Neural crest cell (in vitro differentiated cells): ENCODE data around the gene DEF6. TPM values are rescaled to one million over a fixed set of nuclear protein-coding genes. Genes with fewer than 3 reads are reported as not detected.

Experiments
- DNase-seq: peaks from one replicate; pipeline ENCODE4 v3.0.0; 2021; ENCODE audit warnings: low read depth, mixed read lengths, low spot score
- H3K27ac Mint-ChIP-seq: one replicate; pipeline ENCODE4 v1.8.0; 2021; ENCODE audit warnings: mild to moderate bottlenecking, mixed read lengths; ENCODE audit not compliant: unreplicated experiment
- H3K27me3 Mint-ChIP-seq: 2 replicates; pipeline ENCODE4 v1.8.0; 2021; ENCODE audit warnings: low read depth, mild to moderate bottlenecking, mixed read lengths
- H3K36me3 Mint-ChIP-seq: 2 replicates; pipeline ENCODE4 v1.8.0; 2021; ENCODE audit warnings: low read depth, mild to moderate bottlenecking, mixed read lengths
- H3K4me1 Mint-ChIP-seq: 2 replicates; pipeline ENCODE4 v1.8.0; 2021; ENCODE audit warnings: mixed read lengths
- H3K4me3 Mint-ChIP-seq: one replicate; pipeline ENCODE4 v1.8.0; 2021; ENCODE audit warnings: mild to moderate bottlenecking, mixed read lengths
- H3K9me3 Mint-ChIP-seq: 2 replicates; pipeline ENCODE4 v1.8.0; 2021; ENCODE audit warnings: mixed read lengths
- CTCF ChIP-seq: fragments of 200-600 bp; sonication (generic); conservative IDR thresholded peaks from 2 replicates; pipeline ENCODE4 v1.5.0; 2021; ENCODE audit warnings: antibody characterized with exemption, mild to moderate bottlenecking
- total RNA-seq: library from RNA; stranded (reverse); gene quantifications from 2 replicates; pipeline ENCODE4 v1.2.1, GENCODE V29; 2021

Gene DEF6
- total RNA-seq, 1 donor from 2014 or later: 1.9 TPM

DNA sequence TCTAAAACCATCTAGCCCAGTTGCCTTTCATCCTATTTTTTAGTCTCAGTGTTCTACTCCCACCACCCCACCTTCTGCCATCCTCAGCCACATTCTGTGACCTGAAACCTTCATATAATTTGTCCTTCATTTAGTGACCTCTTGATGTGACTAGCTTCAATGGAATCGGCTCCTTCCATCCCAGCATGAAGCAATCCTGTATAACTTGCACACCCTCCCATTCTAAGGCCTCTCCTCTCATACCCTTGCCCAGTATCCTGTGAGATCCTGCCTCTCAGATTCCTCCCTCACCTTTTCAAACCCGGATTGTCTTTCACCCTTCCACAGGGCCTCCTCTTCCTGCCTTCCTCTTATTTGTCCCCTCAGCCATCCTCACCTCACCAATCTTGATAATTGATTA is 35.0 kb upstream of the DEF6 start:
- Mint-ChIP-seq H3K27ac (peak overlapping the region; percentile 74), H3K4me1 (peaks cover 35% of the 10 kb centered on the region), H3K9me3 (no peaks in the 10 kb centered on the region), H3K27me3 (no peaks in the 10 kb centered on the region), H3K4me3 (peak overlapping the region; percentile 71), H3K36me3 (no peaks in the 10 kb centered on the region)
- DNase-seq: no peak
- TF ChIP-seq CTCF: no peak

DNA sequence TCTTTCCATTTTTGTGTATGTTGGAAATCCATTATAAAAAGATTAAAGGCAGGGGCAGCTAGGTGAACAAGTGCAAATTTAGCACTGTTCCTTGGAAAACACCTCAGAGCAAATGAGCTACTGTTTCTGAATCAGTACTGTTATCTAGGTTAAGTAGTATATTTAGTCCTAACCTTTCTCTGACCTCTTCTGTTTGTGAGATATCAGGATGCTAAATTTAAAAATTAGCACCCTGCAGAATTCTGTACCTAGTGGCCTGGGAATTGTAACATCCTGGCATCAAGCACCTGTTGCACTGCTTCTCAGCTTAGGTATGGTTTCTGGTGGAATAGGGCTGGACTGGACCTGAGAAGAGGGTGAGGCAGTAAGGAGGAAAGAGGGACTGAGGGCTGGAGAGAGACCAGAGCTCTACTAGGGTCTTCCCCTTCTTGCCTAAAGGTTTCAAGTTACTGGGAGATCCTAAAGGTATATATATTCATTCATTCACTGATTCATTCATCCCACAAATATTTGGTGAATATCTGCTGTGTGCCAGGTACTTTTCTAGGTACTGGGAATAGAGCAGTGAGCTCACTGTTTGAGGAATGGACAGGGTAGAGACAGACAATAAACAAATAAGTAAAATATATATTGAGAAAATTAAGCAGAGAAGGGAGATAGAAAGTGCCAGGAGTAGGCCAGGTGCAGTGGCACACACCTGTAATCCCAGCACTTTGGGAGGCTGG is 32.9 kb upstream of the DEF6 start:
- Mint-ChIP-seq H3K9me3 (no peaks in the 10 kb centered on the region), H3K36me3 (no peaks in the 10 kb centered on the region), H3K4me1 (peaks cover 26% of the 10 kb centered on the region), H3K4me3 (no peak overlapping the region), H3K27ac (no peak overlapping the region), H3K27me3 (no peaks in the 10 kb centered on the region)
- no peak for DNase-seq
- TF ChIP-seq CTCF: no peak

- Mint-ChIP-seq H3K36me3 (no peaks in the 10 kb centered on the region), H3K27me3 (no peaks in the 10 kb centered on the region), H3K4me3 (no peak overlapping the region), H3K9me3 (no peaks in the 10 kb centered on the region), H3K27ac (no peak overlapping the region), H3K4me1 (peaks cover 20% of the 10 kb centered on the region)
- TF ChIP-seq CTCF: no peak
- no peak for DNase-seq
Observed at GRCh38 chr6:35265523-35265922, 32.1 kb upstream of the DEF6 start.

- Mint-ChIP-seq H3K4me3 (no peak overlapping the region), H3K4me1 (peaks cover 12% of the 10 kb centered on the region), H3K36me3 (no peaks in the 10 kb centered on the region), H3K27ac (no peak overlapping the region), H3K9me3 (no peaks in the 10 kb centered on the region), H3K27me3 (no peaks in the 10 kb centered on the region)
- TF ChIP-seq CTCF: no peak
- no peak for DNase-seq
Observed at GRCh38 chr6:35267446-35267845, 30.2 kb upstream of the DEF6 start.

GRCh38 chr6:35267897-35268296 is 29.7 kb upstream of the DEF6 start:
- no peak for TF ChIP-seq CTCF
- Mint-ChIP-seq H3K27ac (no peak overlapping the region), H3K36me3 (no peaks in the 10 kb centered on the region), H3K9me3 (no peaks in the 10 kb centered on the region), H3K27me3 (no peaks in the 10 kb centered on the region), H3K4me1 (peaks cover 7% of the 10 kb centered on the region), H3K4me3 (no peak overlapping the region)
- DNase-seq: no peak
